WERI-Rb-1 (cell line): ENCODE results near the gene ZNF559.
"Not testable (repeated sequence)": the region's sequence is repeated elsewhere in the genome, so short reads cannot be mapped to it uniquely, and the experiment has no call there.

ENCODE experiments used
- DNase-seq: peaks from one replicate; pipeline ENCODE4 v3.0.0-alpha.2; 2020
- H3K27ac ChIP-seq: fragments of 250-450 bp; sonication (Bioruptor Pico); 2 replicates; pipeline ENCODE4 v1.5.1; 2020; ENCODE audit warnings: mild to moderate bottlenecking, moderate library complexity
- H3K27me3 ChIP-seq: fragments of 250-450 bp; sonication (Bioruptor Pico); 2 replicates; pipeline ENCODE4 v1.5.1; 2021; ENCODE audit warnings: mild to moderate bottlenecking, low read depth, moderate library complexity; ENCODE audit not compliant: insufficient read depth, severe bottlenecking
- H3K36me3 ChIP-seq: fragments of 250-450 bp; sonication (Bioruptor Pico); 2 replicates; pipeline ENCODE4 v1.5.1; 2020; ENCODE audit warnings: mild to moderate bottlenecking, moderate library complexity
- H3K4me3 ChIP-seq: 2 replicates; pipeline ENCODE4 v1.5.1; 2011; ENCODE audit warnings: low read depth, mild to moderate bottlenecking, control low read depth, low read length
- H3K9me3 ChIP-seq: fragments of 250-450 bp; sonication (Bioruptor Pico); 2 replicates; pipeline ENCODE4 v1.5.1; 2021; ENCODE audit warnings: mild to moderate bottlenecking, moderate library complexity; ENCODE audit not compliant: severe bottlenecking
- TF ChIP-seq, protein P1 (sequence below): IDR thresholded peaks from 2 replicates; pipeline ENCODE4 v1.5.1; 2011; ENCODE audit warnings: low read depth, mild to moderate bottlenecking, control low read depth, inconsistent platforms, low read length

Gene ZNF559

DNA sequence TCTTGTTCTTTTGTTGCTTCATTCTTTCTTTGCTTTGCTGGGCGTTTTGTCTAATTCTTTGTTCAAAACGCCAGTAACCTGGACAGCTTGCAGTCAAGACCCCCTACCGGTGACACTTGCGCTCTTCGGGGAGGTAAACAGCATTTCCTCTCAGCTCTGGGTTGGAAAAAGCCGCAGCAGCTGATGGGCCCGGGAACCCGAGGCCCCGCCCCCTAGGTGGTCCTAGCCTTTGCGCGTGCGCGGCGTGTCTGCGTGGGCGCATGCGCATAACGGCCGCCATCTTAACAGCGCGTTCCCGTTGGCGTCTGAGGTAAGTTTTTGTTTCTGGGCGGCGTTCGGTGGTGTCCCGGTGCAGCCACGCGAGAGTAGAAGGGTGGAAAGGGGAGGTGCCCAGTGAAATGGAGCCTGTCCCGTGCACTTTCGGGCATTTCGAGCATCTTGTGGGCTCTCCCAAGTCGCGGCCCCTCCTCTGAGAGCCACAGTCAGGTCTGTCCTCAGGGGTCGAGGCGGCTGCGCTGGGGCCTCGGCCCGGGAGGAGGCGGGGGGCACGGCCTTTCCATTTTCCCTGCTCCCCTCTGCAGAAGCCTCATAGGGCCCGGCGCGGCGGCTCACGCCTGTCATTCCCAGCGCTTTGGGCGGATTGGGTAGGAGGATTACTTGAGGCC is at the start of gene ZNF559:
Gene ZNF559 (plus strand): TSS at position 261 of the 665 bp plus-strand sequence. CDS start 14,371 bp downstream, outside the sequence.
- Histone ChIP-seq H3K9me3 (peaks cover 5% of the 10 kb centered on the region), H3K27me3 (no peaks in the 10 kb centered on the region), H3K36me3 (peaks cover 34% of the 10 kb centered on the region), H3K27ac (peak within 1 kb of the TSS; percentile 92), H3K4me3 (peak within 1 kb of the TSS; percentile 69)
- TF ChIP-seq, protein P1, sequence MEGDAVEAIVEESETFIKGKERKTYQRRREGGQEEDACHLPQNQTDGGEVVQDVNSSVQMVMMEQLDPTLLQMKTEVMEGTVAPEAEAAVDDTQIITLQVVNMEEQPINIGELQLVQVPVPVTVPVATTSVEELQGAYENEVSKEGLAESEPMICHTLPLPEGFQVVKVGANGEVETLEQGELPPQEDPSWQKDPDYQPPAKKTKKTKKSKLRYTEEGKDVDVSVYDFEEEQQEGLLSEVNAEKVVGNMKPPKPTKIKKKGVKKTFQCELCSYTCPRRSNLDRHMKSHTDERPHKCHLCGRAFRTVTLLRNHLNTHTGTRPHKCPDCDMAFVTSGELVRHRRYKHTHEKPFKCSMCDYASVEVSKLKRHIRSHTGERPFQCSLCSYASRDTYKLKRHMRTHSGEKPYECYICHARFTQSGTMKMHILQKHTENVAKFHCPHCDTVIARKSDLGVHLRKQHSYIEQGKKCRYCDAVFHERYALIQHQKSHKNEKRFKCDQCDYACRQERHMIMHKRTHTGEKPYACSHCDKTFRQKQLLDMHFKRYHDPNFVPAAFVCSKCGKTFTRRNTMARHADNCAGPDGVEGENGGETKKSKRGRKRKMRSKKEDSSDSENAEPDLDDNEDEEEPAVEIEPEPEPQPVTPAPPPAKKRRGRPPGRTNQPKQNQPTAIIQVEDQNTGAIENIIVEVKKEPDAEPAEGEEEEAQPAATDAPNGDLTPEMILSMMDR: peak; percentile 41
- DNase-seq: peak; percentile 94

- not testable (repeated sequence) for H3K9me3 ChIP-seq, H3K27ac ChIP-seq, H3K36me3 ChIP-seq
- peaks cover 28% of the 10 kb centered on the region for H3K27me3 ChIP-seq
- peak; percentile 42 for DNase-seq
- peak overlapping the region; percentile 34 for H3K4me3 ChIP-seq
These were observed 40.5 kb upstream of the ZNF559 start for GRCh38 chr19:9283485-9283884.

DNA sequence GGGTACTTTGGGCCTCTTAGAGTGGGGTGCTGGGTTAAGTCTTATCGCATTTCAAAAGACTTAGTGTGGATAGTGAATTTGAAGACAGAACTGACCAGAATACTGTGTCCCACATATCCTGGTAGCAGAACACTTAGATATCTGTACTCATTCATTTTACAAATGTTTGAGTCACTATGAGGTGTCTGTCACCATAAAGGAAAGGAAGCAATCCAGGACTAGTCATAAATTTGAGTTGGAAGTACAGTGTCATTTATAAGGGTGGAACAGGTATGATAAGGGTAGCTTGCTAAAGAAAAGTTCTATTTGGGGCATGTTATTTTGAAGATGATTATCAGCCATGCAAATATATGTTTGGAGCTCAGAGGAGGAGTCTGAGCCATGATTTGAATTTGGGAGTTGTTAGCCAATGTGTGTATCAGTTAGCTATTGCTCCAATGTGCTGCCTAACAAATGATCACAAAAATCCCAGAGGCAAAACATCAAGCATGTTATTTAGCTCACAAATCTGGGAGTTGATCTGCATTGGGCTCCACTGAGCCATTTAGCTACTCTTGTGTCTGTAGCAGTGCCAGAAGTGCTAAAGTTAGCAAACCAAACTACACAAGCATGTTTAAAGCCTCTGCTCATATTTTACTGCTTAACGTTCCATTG is 34.6 kb upstream of the ZNF559 start:
- no peaks in the 10 kb centered on the region for H3K27me3 ChIP-seq
- no peak for DNase-seq
- no peak overlapping the region for H3K4me3 ChIP-seq
- TF ChIP-seq, protein P1: no peak
- H3K9me3 ChIP-seq: peaks cover 2% of the 10 kb centered on the region
- no peak overlapping the region for H3K27ac ChIP-seq
- peaks cover 3% of the 10 kb centered on the region; the same call in 1 of the 2 replicates for H3K36me3 ChIP-seq

- H3K9me3 ChIP-seq: no peaks in the 10 kb centered on the region
These were observed 28.5 kb upstream of the ZNF559 start for GRCh38 chr19:9295411-9295849.

GRCh38 chr19:9296336-9296735 is 27.6 kb upstream of the ZNF559 start:
- H3K27me3 ChIP-seq: no peaks in the 10 kb centered on the region
- H3K36me3 ChIP-seq: peaks cover 36% of the 10 kb centered on the region
- TF ChIP-seq, protein P1: no peak
- H3K9me3 ChIP-seq: no peaks in the 10 kb centered on the region
- no peak for DNase-seq
- H3K4me3 ChIP-seq: no peak overlapping the region
- H3K27ac ChIP-seq: no peak overlapping the region

More at GRCh38 chr19:9295411-9295849, 28.5 kb upstream of the ZNF559 start:
- DNase-seq: no peak
- no peak overlapping the region for H3K27ac ChIP-seq
- H3K4me3 ChIP-seq: no peak overlapping the region
- H3K36me3 ChIP-seq: peaks cover 30% of the 10 kb centered on the region
- TF ChIP-seq, protein P1: no peak
- no peaks in the 10 kb centered on the region for H3K27me3 ChIP-seq

DNA sequence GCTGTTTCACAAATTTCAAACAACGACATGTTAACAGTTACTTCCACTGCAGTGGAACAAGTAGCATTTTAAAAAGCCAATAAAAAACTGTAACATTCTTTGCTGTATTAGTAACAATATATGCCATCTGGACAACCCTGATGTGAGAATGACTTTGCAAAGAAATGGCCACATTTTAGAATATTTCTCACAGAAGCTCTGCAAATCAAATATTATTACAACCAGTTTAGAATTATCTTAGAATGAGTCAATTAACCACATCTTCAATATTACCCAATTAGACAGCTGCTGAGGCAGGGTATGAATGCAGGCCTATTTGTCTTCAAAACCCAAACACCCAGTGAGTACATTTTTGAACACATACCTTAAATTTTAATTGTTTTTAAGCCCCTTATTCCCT is 17.5 kb upstream of the ZNF559 start:
- H3K27ac ChIP-seq: no peak overlapping the region
- no peaks in the 10 kb centered on the region for H3K27me3 ChIP-seq
- TF ChIP-seq, protein P1: no peak
- H3K36me3 ChIP-seq: peaks cover 8% of the 10 kb centered on the region
- DNase-seq: no peak
- no peaks in the 10 kb centered on the region for H3K9me3 ChIP-seq
- H3K4me3 ChIP-seq: no peak overlapping the region
